ENCODE results near the gene DENND1C.

DENND1C gene

DNA sequence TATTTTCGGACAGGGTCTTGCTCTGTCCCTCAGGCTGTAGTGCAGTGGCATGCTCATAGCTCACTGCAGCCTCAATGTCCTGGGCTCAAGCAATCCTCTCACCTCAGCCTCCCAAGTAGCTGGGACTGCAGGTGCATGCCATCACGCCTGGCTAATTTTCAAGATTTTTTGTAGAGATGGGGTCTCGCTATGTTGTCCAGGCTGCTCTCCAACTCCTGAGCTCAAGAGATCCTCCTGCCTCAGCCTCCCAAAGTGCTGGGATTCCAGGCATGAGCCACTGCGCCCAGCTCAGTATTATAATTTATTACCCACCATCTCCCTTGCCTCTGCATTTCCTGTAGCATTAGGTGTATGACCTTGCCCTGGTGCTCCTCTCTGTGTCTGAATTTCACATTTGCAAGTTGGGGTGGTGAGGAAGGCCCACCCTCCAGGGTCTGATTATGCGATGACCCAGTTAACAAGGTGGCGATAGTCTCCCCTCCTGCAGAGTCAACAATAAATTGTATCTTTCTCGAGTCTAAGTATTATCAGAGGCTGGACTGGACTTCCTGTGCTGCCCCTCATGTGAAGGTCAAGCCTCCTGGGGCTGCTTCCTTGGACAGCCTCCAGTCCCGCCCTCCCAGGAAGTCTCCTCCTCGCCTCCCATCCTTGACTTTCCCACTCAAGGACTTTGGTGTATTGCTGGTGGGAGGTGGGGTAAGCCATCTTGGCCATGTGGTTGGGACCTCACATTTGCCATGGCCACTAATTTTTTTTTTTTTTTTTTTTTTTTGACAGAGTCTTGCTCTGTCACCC, 22.0 kb upstream of the DENND1C start:
- TF ChIP-seq, protein P1, sequence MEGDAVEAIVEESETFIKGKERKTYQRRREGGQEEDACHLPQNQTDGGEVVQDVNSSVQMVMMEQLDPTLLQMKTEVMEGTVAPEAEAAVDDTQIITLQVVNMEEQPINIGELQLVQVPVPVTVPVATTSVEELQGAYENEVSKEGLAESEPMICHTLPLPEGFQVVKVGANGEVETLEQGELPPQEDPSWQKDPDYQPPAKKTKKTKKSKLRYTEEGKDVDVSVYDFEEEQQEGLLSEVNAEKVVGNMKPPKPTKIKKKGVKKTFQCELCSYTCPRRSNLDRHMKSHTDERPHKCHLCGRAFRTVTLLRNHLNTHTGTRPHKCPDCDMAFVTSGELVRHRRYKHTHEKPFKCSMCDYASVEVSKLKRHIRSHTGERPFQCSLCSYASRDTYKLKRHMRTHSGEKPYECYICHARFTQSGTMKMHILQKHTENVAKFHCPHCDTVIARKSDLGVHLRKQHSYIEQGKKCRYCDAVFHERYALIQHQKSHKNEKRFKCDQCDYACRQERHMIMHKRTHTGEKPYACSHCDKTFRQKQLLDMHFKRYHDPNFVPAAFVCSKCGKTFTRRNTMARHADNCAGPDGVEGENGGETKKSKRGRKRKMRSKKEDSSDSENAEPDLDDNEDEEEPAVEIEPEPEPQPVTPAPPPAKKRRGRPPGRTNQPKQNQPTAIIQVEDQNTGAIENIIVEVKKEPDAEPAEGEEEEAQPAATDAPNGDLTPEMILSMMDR (IDR thresholded peaks at IDR 0.05; ENCODE audit: low read depth, low read length, missing control alignments) = no peak
- no peak overlapping the region for H3K4me3 ChIP-seq (ENCODE audit: low read depth, low read length)
- no peak for DNase-seq (ENCODE audit: low read depth)

DNA sequence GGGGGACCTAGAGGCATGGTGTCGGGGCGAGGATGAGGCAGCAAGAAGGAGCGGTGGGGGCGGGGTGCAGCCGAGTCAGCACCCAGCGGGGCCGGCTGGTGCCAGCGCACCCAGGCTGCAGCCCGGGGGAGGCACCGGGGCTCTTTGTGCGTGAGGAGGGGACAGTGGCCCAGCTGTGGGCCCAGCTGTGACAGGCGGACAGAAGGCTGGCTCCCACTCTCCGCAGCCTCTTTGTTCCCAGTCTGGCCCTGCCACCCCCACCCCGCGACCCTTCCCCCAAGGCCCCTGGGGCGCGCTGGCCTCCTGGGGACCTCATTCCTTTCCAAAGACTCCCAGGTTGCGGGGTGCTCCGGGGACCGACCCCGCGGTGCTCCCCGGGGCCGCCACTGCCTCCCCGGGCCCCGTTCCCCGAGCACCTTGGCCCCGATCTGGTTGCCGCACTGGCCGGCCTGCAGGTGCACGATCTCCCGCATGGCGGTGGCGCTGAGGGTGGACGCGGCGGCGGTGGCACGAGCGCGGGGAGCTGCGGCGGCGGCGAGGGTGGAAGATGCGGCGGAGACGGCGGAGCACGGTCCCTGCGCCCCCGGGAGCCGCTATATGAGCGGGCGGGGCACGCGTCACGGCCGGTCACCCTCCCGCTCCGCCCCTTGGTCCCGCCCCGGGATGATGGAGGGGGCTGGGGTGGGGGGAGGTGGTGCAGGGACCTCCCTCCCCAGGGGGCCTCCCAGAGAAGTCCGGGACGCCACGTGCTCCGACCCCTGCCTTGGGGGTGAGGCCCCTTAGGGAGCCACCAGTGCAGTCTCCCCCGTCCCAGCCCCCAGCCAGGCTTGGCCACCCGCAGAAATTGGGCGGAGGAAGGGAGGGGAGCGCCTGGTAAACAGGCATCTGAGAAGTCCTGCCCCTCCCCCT, 20.4 kb upstream of the DENND1C start, which contains the start of gene TUBB4A:
Gene TUBB4A (minus strand): TSS at position 570 of the 909 bp plus-strand sequence. CDS start 97 bp downstream, at position 473.
- no peak for DNase-seq (ENCODE audit: low read depth)
- H3K4me3 ChIP-seq (ENCODE audit: low read depth, low read length) = peak within 1 kb of the TSS; percentile 47
- TF ChIP-seq, protein P1 (IDR thresholded peaks at IDR 0.05; ENCODE audit: low read depth, low read length, missing control alignments) = peak; percentile 12

DNA sequence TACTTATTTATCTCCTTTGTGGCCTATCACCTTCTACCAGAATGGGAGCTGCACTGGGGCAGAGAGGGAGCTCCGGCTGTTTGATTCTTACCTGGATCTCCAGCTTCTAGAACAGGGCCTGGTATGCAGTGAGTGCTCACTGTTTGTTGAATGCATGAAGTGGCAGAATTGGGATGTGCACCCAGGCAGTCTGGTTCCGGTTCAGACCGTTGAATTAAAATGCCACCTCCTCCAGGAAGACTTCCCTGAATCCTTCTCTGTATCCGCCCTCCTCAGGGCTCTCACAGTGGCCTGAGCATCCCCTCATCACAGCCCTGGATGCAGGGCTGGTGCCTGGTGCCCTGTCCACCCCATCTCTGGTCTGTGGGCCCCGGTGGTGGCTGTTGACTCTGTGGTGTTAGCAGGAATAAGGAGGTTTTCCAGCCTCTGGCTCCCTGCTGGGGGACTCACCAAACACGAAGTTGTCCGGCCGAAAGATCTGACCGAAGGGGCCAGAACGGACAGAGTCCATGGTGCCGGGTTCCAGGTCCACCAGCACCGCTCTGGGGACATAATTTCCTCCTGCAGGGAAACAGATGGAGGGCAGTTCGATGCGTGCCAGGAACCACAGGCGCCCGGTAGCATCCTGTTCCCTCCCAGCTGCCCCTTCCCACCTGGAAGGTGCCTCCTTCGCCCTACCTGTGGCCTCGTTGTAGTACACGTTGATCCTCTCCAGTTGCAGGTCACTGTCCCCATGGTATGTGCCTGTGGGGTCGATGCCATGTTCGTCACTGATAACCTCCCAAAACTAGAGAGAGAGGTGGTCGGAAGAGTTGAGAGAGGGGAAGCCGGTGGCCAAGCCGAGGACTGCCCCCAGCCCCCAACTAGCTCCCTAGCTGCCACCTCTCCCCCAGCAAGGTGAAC, 19.5 kb upstream of the DENND1C start:
- no peak for DNase-seq (ENCODE audit: low read depth)
- H3K4me3 ChIP-seq (ENCODE audit: low read depth, low read length) = peak overlapping the region; percentile 47; the same call in 1 of the 2 replicates
- TF ChIP-seq, protein P1 (IDR thresholded peaks at IDR 0.05; ENCODE audit: low read depth, low read length, missing control alignments) = no peak

DNA sequence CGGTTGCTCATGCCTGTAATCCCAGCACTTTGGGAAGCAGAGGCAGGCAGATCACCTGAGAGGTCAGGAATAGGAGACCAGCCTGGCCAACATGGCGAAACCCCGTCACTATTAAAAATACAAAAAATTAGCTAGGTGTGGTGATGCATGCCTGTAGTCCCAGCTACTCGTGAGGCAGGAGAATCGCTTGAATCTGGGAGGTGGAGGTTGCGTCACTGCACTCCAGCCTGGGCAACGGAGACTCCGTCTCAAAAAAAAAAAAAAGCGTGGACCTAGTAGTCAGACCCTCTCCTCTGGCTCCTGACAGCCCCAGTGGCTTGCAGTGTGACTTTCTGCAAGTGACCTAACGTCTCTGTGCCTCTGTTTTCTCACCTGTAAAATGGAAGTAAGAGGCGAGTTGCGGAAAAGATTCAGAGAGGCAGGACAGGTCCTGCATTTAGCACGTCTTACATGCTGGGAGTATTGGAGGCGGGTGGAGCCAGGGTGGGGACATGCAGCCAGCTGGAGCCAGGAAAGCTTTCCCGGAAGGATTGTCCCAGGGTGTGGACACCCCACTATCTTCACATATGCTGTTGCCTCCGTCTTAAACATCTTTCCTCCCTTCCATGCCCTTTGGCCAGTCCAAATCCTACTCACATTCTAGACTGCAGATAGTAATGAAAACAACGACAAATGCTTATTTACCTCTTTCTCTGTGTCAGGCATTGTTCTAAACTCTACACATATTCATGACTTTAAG, 17.6 kb upstream of the DENND1C start:
- TF ChIP-seq, protein P1 (IDR thresholded peaks at IDR 0.05; ENCODE audit: low read depth, low read length, missing control alignments) = no peak
- DNase-seq (ENCODE audit: low read depth) = no peak
- no peak overlapping the region for H3K4me3 ChIP-seq (ENCODE audit: low read depth, low read length)

DNA sequence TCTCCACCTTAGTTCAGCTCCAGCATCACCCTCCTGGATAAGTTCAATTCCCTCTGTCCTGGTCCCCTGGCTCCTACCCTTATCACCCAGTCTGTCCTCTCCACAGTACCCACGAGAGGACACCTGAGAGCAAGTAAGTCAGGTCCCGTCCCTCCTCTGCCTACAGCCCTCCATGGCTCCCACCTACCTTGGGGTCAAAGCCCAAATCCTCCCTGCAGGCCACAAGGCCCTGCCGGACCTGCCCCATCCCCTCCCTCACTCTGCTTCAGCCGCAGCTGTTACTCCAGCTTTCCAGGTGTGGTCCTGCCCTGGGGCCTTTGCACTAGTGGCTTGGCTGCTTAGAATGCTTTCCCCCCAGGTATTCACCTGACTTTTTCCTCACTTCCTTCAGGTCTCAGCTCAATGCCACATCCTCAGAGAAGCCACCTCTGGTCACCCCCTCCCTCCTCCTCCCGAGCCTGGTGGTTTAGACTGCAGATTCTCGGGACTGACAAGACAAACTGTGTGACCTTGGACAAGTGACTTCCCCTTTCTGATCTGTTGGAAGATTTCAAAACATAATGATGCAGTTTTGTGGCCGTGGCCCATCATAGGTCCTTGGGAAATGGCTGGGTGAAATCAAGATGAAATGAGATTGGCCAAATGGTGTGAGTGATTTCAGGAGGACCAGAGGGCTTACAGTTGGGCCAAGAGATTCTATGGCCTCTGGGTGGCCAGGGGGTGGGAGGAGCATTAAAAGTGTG, 16.9 kb upstream of the DENND1C start:
- TF ChIP-seq, protein P1 (IDR thresholded peaks at IDR 0.05; ENCODE audit: low read depth, low read length, missing control alignments) = no peak
- no peak overlapping the region for H3K4me3 ChIP-seq (ENCODE audit: low read depth, low read length)
- no peak for DNase-seq (ENCODE audit: low read depth)

All from GM12864 (cell line).